DMS114 treated with DMSO at 0.1 percent for 48 hours (cell line): ENCODE measurements around the gene TRDMT1.
A peak's percentile ranks its signal among the peaks of the same experiment; 100 is the strongest.

ENCODE experiments used
- DNase-seq: peaks from one replicate; lab custom pipeline; 2025; ENCODE audit not compliant: unreplicated experiment; lab: John Stamatoyannopoulos, UW

Gene TRDMT1, protein sequence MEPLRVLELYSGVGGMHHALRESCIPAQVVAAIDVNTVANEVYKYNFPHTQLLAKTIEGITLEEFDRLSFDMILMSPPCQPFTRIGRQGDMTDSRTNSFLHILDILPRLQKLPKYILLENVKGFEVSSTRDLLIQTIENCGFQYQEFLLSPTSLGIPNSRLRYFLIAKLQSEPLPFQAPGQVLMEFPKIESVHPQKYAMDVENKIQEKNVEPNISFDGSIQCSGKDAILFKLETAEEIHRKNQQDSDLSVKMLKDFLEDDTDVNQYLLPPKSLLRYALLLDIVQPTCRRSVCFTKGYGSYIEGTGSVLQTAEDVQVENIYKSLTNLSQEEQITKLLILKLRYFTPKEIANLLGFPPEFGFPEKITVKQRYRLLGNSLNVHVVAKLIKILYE

DNA sequence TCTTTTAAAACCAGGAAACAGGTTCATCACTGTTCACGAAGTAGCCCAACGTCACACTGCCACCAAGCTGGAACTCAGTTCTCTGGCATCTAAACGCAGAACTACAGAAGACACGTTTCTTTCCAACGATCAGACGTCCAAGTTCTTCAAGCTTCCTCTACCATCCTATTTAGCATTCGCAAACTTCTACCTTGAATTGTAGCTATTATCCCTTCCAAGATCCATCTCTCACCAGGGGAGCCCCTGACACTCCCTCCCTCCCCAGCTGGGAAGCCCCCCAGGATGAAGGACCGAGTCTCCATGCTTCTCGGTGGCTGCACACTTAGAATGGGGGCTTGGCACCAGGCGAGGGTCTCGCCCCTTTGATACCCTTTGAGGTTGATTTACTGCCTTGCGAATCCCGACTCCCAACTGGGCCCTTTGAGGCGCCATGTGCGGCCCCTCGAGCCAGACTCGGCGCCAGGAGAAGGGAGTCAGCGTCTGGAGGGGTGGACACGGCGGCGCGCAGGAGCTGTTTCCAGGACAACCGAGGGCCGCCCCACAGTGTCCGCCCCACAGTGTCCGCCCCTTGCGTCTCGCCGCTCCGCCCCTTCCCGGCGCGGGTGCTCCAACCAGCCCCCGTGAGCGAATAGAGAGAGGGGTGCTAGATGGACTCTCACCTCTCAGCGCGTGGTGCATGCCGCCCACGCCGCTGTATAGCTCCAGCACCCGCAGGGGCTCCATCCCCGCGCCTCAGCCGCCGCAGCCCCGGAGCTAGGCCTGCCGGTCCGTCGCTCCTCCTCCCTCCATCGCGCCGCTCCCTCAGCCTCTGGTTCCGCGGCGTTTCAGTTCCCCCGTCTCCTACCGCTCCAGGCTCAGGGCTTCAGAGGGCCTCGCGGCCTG lies at the start of gene TRDMT1:
TSS of gene TRDMT1 (minus strand) at position 761 of the 882 bp plus-strand sequence. CDS start at position 723, 38 bp downstream.
- DNase-seq = peak; percentile 91

DNA sequence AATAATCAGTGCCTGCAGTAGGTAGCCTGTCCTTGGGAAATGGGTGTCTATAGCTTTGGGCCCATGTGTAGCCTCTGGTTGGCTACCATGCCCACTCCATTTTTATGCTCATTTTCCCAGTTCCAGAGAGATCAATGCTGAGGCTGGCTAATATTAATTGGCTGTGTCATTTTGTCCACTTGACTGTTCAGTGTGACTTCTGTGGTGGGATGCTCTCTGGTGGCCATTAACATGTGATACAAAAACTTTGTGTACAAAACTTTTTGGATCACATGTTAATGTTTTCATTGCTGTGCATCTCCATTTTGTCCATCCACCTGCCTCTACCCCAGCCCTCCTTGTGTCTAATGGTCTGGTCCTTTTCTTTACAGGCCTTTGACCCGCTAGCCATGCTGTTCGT lies 49.3 kb upstream of the TRDMT1 start:
- DNase-seq = no peak

DNA sequence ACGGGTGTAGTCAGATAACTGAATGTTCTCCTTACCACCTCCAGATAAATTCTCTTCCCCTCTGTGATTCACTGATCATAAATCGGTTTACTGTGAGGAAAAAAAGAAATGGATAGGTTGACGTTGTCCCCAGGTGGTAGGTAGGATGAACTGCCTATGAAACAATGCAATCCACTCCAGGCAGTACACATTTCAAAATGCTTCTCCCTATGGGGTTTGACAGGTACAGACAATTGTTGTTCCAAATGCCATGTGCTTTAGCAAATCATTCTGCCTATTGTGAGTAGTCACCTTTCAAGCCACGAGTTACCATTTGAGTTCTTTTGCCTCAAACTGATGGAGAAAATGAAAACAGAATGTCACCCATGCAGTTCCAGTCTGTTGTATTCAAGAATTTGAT lies 48.3 kb upstream of the TRDMT1 start:
- no peak for DNase-seq

DNA sequence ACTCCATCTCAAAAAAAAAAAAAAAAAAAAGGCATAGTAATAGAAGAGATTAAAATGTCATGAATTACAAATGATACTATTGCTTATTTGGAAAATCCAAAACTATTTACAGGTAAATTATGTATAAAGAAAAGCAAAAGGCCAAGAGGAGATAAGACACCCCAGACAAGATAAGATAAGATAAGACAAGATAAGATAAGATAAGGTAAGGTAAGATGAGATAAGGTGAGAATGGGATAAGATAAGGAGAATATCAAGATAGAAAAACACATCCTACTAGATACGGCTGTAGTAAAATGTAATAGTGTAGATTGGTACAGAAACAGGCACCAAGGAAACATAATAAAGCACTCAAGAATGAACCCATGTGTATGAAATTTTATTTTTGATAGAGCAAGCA lies 47.5 kb upstream of the TRDMT1 start:
- no peak for DNase-seq

DNA sequence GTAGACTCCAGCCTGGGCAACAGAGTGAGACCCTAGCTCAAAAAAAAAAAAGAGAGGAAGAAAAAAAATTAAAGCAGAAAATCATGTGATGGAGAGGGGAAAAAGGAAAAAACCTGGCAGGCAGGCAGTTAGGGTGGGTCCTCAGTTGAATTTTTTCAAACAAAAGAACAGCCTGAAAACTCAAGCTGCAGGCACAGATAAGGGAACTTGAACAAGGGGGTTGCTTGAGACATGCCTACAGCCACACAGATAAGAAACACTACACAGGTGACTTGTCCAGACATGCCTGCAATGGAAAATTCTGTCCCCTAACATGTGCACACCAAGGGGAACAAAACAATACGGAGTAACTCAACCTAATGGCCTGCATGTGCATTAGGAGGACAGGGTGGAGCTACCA lies 45.7 kb upstream of the TRDMT1 start:
- DNase-seq = no peak

DNA sequence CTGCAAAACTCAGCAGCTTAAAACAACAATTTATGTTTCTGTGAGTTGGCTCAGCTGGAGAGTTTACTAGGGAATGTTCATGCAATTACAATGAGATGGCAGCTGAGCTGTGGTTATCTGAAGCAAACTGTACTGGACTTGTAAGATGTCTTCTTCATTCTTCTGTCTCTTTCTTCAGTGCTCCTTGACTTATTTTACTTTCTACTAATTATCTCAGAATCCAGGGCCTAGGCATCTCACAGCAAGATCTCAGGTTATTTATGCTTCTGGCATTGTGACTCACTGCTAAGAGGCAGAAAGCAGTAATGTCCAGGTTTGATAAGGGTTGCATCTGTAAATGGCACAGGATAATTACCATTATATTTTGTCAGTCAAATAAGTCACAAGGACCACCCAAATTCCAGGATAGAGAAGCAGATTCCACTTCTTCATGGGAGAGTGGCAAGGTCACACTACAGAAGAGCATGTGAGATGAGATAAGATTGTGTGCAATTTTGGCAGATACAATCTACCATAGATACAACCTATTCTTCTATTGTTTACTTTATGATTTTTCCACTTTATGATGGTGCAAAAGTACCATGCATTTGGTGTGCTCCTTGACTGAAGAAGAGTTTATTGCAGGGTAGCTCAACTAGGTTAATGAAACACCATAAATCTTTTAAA lies 43.4 kb upstream of the TRDMT1 start:
- DNase-seq = no peak

DNA sequence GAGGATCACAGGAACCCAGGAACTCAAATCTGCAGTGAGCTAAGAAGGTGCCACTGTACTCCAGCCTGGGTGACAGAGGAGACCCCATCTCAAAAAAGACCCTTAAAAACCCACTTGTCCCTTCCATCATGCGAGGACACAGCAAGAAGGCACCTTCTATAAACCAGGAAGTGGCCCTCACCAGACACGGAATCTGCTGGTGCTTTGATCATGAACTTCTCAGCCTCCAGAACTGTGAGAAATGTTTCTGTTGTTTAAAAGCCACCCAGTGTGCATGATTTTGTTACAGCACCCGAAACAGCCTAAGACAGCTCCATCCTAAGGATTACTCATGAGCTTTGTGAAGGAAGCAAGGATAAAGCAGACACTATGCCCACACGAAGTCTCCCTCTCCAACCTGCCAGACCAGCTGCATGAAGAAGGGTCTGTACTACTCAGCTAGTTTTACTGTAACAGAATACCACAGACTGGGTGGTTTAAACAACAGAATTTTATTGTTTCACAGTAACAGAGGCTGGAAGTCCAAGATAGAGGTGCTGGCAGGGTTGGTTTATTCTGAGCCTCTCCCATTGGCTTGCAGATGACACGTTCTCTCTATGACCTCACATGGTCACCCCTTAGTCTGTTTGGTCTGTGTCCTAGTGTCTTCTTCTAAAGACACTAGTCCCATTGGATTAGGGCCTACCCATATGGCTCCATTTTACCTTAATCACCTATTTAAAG lies 40.3 kb upstream of the TRDMT1 start:
- DNase-seq = no peak

DNA sequence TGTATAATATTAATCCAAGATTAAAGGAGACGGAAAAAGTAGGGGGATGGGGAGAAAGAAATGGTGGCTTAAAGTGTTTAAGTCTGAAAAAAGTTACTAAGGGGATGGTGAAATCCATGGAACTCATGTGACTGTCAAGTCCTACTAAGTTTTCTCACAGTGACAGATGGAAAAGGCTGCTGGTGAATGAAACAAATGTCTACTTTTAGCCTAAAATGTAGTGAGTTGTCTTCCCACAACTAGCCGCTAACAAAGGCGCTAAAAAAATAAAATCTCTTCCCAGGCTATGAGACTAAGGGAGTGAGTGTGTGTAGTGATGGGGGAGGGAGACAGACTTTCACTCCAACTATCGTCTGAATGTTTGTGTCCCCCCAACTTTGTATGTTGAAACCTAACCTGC lies 39.1 kb upstream of the TRDMT1 start:
- no peak for DNase-seq

DNA sequence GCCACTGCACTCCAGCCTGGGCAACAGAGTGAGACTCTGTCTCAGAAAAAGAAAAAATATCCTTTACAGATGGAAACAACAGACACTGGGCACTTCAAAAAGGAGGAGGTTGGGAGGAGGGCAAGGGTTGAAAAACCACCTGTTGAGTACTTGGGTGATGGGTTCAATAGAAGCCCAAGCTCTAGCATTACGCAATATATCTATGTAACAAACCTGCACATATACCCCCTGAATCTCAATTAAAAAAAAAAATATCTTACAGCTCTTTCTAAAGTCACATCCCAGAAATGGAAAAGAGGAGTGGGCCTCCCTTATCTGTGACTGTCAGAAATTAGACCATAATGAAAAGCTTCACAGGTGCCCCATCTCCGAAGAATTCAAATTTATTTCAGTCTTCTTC lies 38.6 kb upstream of the TRDMT1 start:
- DNase-seq = no peak

DNA sequence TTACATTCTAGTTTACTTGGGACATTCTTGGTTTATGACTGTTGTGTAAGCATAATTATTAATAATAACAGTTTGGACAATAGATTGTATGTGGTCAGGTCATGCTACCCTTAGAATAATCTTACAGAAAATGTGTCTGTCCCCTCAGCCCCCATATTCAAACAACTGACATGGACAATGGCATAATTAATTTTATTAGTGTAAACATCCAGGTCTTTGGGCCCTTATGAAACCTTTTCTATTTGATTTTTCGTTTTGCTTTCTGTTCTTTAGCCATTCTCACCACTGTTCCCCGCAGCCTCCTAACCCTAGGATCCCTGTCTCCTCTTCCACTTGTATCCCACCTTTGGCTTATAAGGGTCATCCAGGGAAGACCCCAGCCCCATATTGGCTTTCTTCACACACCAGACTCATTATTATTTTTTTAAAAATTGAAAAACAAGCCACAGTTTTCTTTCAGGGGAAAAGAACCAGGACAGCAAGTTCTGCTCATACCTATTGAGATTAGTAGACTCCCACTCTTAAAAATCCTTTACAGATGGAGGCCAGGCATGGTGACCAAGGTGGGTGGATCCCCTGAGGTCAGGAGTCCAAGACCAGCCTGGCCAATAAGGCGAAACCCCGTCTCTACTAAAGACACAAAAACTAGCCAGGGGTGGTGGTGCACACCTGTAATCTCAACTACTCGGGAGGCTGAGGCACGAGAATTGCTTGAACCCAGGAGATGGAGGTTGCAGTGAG lies 38.0 kb upstream of the TRDMT1 start:
- no peak for DNase-seq

DNA sequence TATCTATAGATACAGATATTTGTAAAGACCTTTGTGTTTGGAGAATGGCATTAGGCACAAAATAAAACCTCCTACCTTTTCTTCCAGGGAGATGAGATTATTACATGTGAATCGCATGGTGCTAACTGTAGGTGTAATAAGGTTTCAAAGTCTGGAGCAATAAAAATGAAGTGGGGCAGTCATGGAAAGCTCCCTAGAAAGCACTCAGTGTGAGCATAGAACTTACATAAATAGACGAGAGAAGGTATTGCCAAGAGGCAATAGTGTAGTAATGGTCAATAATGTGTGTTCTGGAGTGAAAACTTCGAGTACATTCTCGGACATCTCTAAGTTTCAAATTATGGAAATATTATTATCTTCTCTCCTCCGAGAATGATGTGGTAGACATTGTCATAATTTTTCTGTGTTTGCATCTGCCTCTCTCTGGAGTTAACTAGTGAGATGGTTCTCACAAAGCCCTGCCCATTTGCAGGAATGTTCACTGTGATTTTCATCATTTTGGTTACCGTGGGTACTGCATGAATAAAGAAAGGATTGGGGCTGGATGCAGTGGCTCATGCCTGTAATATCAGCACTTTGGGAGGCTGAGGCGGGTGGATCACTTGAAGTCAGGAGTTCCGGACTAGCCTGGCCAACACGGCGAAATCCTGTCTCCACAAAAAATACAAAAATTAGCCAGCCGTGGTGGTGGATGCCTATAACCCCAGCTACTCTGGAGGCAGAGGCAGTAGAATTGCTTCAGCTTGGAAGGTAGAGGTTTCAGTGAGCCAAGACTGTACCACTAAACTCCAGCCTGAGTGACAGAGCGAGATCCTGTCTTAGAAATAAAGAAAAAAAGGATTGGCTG lies 37.2 kb upstream of the TRDMT1 start:
- peak; percentile 78 for DNase-seq

DNA sequence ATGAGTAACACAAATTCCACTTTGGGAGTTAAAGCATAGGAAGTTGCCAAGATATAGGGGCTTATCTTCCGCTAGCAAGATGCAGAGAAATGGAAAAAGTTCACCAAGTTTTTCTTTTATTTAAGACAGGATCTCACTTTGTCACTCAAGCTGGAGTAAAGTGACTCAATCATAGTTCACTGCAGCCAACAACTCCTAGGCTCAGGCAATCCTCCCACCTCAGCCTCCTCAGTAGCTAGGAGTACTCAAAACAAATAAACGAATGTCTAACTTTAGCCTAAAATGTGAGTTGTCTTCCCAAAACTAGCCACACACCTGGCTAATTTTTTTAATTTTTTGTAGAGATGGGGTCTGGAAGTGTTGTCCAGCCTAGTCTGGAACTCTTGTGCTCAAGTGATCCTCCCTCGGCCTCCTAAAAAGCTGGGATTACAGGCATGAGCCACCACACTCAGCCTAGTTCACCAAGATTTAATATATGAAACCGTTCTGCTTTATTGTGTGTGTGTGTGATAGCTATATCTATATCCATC lies 36.5 kb upstream of the TRDMT1 start:
- DNase-seq = peak; percentile 75

DNA sequence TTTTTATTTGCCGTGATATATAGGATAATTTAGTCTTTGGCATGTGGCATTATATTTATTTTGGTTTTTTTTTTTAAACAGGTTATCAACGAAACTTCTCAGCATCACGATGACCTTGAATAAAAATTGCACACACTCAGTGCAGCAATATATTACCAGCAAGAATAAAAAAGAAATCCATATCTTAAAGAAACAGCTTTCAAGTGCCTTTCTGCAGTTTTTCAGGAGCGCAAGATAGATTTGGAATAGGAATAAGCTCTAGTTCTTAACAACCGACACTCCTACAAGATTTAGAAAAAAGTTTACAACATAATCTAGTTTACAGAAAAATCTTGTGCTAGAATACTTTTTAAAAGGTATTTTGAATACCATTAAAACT lies 35.7 kb upstream of the TRDMT1 start:
- DNase-seq = no peak

DNA sequence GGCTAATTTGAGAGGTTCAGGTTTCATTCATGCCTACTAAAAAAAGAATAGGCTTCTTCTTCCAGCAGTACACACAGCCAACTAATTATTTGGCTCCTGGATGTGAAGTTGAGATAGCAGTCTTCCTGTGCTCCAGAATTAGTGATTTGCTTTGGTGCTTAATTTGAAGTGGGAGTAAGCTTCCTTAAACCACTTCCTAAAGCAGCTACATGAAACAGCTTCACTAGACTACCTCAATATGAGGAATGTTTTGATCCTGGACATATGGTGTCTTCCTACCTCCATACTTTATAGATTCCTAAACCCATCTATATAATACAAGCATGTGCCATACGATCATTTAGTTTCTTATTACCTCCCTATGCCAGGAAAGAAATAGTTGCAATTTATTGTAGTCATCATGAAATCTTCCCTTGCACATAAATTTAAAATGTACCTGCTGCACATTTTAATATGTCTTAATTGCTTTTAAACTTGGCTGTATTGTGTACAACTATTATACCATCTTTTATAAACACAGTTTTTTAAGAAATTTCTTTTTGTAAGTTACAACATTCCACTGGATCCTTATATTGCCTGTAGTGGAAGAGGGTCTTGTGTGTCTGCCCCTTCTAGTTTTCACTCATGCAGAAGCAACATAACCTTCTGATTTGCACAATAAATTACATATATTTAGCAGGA lies 35.1 kb upstream of the TRDMT1 start:
- no peak for DNase-seq

DNA sequence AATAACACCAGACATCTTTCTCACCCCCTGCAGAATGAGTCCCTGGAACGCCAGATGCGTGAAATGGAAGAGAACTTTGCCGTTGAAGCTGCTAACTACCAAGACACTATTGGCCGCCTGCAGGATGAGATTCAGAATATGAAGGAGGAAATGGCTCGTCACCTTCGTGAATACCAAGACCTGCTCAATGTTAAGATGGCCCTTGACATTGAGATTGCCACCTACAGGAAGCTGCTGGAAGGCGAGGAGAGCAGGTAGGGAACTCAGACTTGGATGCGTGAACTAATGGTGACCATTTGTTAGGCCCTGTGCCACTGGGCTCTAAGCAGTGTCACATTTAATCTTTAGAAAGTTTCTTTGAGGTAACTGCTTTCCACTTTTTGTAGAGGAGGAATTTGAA lies 33.7 kb upstream of the TRDMT1 start:
- DNase-seq = no peak

DNA sequence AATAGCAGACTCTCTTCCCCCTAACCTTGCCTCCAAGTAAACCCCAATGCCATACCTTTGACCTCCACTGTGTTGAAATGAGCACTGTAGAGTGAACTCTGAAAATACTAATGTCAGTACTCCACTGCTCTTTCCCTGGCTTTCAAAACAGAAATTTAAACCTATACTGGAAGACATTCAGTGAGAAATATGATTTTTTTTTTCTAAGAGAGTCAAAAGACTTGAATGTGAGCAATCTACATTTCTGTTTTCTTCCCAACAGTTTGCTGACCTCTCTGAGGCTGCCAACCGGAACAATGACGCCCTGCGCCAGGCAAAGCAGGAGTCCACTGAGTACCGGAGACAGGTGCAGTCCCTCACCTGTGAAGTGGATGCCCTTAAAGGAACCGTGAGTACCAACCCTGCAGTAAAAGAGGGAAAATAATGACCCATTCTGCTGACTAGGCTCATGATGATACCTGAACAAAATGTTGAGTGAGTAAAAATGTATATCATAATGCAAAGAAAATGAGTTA lies 33.0 kb upstream of the TRDMT1 start:
- DNase-seq = no peak

DNA sequence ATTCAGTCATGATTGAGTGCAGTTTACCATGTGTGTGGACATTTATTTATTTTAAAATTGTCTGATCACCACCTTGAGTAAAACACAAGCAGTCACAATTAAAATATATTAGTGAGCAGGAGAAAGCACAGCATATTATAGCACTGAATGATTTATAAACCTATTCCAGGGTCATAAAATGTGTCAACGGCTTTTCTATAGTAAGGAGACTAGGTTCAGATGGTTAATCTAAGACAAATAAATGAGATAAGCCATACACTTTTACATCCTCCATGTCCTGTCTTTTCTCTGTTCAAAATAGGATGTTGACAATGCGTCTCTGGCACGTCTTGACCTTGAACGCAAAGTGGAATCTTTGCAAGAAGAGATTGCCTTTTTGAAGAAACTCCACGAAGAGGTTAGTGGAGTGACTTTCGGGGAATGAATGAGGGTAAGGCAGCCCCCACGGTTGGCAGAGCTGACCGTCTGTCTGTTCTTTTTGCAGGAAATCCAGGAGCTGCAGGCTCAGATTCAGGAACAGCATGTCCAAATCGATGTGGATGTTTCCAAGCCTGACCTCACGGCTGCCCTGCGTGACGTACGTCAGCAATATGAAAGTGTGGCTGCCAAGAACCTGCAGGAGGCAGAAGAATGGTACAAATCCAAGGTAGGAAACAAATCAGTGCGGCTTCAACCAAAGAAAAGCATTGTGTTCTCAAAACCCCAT lies 32.0 kb upstream of the TRDMT1 start:
- DNase-seq = peak; percentile 36
